Endothelial cell (in vitro differentiated cells): ENCODE results near the gene MT1F. TPM values are rescaled to one million over a fixed set of nuclear protein-coding genes. Genes with fewer than 3 reads are reported as not detected.
A peak's percentile ranks its signal among the peaks of the same experiment; 100 is the strongest.

Experiments used
- DNase-seq: peaks from one replicate; pipeline ENCODE4 v3.0.0; 2021; ENCODE audit warnings: low spot score
- H3K27ac Mint-ChIP-seq: one replicate; pipeline ENCODE4 v1.8.0; 2021; ENCODE audit warnings: mixed read lengths, inconsistent platforms; ENCODE audit not compliant: unreplicated experiment
- H3K27me3 Mint-ChIP-seq: one replicate; pipeline ENCODE4 v1.8.0; 2021; ENCODE audit warnings: mild to moderate bottlenecking, moderate library complexity, mixed read lengths, inconsistent platforms; ENCODE audit not compliant: unreplicated experiment
- H3K36me3 Mint-ChIP-seq: one replicate; pipeline ENCODE4 v1.8.0; 2021; ENCODE audit warnings: mild to moderate bottlenecking, low read depth, mixed read lengths, inconsistent platforms; ENCODE audit not compliant: unreplicated experiment
- H3K4me1 Mint-ChIP-seq: one replicate; pipeline ENCODE4 v1.8.0; 2021; ENCODE audit warnings: mild to moderate bottlenecking, mixed read lengths, inconsistent platforms; ENCODE audit not compliant: unreplicated experiment
- H3K4me3 Mint-ChIP-seq: one replicate; pipeline ENCODE4 v1.8.0; 2021; ENCODE audit warnings: mild to moderate bottlenecking, mixed read lengths, inconsistent platforms; ENCODE audit not compliant: unreplicated experiment
- H3K9me3 Mint-ChIP-seq: one replicate; pipeline ENCODE4 v1.8.0; 2021; ENCODE audit warnings: mixed read lengths, inconsistent platforms; ENCODE audit not compliant: unreplicated experiment
- CTCF ChIP-seq: fragments of 200-600 bp; sonication (generic); IDR thresholded peaks from one replicate; pipeline ENCODE4 v1.5.0; 2021; ENCODE audit warnings: antibody characterized with exemption; ENCODE audit not compliant: unreplicated experiment
- total RNA-seq: library from RNA; stranded (reverse); fragmentation: NEBNext Ultra II Directional; extraction: Animal tissue kit (Norgen Biotek cat#: 25700); gene quantifications from one replicate; pipeline ENCODE4 v1.2.1, GENCODE V29; 2021; ENCODE audit not compliant: unreplicated experiment

Gene MT1F
- total RNA-seq, 1 donor from 2014 or later: not detected

DNA sequence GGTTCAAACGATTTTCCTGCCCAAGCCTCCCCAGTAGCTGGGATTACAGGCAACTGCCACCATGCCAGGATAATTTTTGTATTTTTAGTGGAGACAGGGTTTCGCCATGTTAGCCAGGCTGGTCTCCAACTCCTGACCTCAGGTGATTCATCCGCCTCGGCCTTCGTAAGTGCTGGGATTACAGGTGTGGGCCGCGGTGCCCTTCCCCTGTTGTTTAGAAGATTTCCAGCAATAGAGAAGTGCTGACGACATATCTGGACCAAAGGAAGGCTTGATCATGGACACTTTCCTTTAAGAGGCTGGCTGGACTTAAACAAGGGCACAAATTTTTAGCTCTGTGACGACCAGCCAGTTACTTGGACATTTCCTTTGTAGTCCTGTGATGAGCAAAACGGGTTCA lies 26.6 kb upstream of the MT1F start:
- no peaks in the 10 kb centered on the region for H3K36me3 Mint-ChIP-seq
- peaks cover 7% of the 10 kb centered on the region for H3K4me1 Mint-ChIP-seq
- no peak for TF ChIP-seq CTCF
- DNase-seq: no peak
- H3K4me3 Mint-ChIP-seq: no peak overlapping the region
- peaks cover 36% of the 10 kb centered on the region for H3K27me3 Mint-ChIP-seq
- no peak overlapping the region for H3K27ac Mint-ChIP-seq
- no peaks in the 10 kb centered on the region for H3K9me3 Mint-ChIP-seq

DNA sequence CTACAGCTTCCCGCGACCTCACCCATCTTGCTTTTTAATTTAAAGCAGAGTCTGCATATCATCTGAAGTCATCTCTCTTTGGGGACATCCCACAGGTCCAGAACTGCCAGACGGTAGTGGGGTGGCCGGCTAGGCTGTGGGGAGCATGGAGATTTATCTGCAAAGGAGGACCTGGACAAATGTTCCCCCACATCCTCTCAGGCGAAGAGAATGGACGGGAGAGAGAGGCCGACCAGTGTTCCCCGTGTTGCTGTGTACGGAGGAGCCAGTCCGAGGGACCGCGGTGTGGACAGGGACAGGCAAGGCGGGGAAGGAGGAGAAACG lies 26.0 kb upstream of the MT1F start:
- H3K27ac Mint-ChIP-seq: no peak overlapping the region
- no peaks in the 10 kb centered on the region for H3K9me3 Mint-ChIP-seq
- no peak for DNase-seq
- no peak for TF ChIP-seq CTCF
- H3K4me1 Mint-ChIP-seq: peaks cover 7% of the 10 kb centered on the region
- H3K27me3 Mint-ChIP-seq: peaks cover 41% of the 10 kb centered on the region
- peak overlapping the region; percentile 63 for H3K4me3 Mint-ChIP-seq
- no peaks in the 10 kb centered on the region for H3K36me3 Mint-ChIP-seq

GRCh38 chr16:56632156-56632847 lies 25.5 kb upstream of the MT1F start, which contains the start of gene MT1M:
Gene MT1M, plus strand, starts transcription at chr16:56632659. Its CDS starts 73 bp downstream, at chr16:56632732.
- Mint-ChIP-seq H3K27ac (no peak within 1 kb of the TSS), H3K4me3 (peak within 1 kb of the TSS; percentile 63), H3K36me3 (no peaks in the 10 kb centered on the region), H3K4me1 (peaks cover 7% of the 10 kb centered on the region), H3K27me3 (peaks cover 39% of the 10 kb centered on the region), H3K9me3 (no peaks in the 10 kb centered on the region)
- no peak for DNase-seq
- TF ChIP-seq CTCF: no peak

DNA sequence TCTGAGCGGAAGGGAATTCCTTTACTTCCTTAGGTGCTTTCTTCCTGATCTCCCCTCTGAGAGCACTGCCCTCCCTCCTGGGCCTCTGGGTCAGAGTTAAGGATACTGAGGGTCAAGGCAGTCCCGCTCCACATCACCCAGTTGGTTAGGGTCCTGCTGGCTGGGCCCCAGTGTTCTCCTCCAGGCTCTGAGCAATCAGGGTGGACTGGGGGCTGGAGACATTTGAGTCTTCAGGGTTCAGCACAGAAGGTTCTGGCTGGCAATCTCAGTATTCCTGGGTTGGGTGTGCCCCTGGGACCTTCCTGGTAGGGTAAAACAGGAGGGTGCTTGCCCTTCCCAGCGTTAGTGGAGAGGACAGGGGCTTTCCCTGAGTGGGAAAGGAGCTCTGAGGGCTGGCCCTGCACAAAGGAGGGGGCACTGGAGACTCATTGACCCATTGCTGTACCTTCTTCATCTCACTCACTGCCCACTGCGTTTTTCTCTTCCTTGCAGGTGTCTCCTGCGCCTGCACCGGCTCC lies 24.9 kb upstream of the MT1F start:
- no peaks in the 10 kb centered on the region for H3K36me3 Mint-ChIP-seq
- H3K4me3 Mint-ChIP-seq: no peak overlapping the region
- peaks cover 39% of the 10 kb centered on the region for H3K27me3 Mint-ChIP-seq
- H3K27ac Mint-ChIP-seq: no peak overlapping the region
- H3K4me1 Mint-ChIP-seq: peaks cover 10% of the 10 kb centered on the region
- DNase-seq: no peak
- no peaks in the 10 kb centered on the region for H3K9me3 Mint-ChIP-seq
- no peak for TF ChIP-seq CTCF

DNA sequence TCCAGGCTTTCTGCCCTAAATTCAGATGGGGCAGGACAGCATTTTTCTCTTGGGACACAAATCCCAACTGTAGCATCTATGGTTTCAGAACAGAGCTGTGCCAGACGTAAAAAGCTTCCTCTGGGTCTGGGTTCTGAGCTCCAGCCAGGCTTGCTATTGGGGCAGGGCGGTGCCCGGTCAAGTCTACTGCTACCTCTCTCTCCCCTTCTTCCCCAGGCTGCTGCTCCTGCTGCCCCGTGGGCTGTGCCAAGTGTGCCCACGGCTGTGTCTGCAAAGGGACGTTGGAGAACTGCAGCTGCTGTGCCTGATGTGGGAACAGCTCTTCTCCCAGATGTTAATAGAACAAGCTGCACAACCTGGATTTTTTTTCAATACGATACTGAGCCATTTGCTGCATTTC lies 24.2 kb upstream of the MT1F start:
- H3K4me3 Mint-ChIP-seq: no peak overlapping the region

More for the DNA sequence above, 24.2 kb upstream of the MT1F start:
- H3K27me3 Mint-ChIP-seq: peaks cover 39% of the 10 kb centered on the region
- no peaks in the 10 kb centered on the region for H3K9me3 Mint-ChIP-seq
- no peak overlapping the region for H3K27ac Mint-ChIP-seq
- DNase-seq: no peak
- no peaks in the 10 kb centered on the region for H3K36me3 Mint-ChIP-seq
- TF ChIP-seq CTCF: no peak
- H3K4me1 Mint-ChIP-seq: peaks cover 10% of the 10 kb centered on the region
